ENCODE results near the gene FLT1.

Gene FLT1

DNA sequence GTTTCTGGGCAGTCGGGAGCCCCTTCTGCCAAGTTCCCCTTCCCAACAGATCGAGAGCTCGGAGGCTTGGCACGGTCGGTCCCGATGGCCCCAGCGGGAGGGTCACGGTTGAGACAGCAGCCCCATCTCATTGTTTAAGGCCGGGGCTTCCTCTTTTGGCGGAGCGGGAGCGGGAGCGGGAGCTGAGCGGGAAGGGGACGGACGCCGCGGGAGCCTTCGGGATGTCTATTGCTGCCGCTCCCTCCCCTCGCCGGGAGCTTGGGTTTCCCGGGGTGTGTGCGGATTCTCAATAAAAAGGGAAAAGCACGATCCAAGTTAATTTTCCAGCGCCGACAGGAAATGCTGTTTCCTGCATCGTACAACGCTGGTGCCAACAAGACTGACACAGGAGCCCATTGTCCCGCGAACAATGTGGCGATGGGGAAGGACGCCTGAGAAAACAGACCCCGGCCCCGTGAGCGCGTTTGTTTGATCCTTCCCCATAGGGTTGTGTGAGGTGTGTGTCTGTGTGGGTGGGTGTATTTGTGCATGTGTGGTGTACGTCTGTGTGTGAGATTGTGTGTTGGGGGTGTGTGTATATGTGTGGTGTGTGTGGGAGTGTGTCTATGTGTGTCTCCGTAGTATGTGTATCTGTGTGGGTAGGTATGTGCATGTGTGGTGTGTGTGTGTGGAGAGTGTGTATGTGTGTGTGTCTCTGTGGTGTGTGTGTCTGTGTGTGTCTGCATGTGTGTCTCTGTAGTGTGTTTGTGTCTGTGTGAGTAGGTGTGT is 36.3 kb upstream of the FLT1 start (continued):
- TF ChIP-seq, protein P1, sequence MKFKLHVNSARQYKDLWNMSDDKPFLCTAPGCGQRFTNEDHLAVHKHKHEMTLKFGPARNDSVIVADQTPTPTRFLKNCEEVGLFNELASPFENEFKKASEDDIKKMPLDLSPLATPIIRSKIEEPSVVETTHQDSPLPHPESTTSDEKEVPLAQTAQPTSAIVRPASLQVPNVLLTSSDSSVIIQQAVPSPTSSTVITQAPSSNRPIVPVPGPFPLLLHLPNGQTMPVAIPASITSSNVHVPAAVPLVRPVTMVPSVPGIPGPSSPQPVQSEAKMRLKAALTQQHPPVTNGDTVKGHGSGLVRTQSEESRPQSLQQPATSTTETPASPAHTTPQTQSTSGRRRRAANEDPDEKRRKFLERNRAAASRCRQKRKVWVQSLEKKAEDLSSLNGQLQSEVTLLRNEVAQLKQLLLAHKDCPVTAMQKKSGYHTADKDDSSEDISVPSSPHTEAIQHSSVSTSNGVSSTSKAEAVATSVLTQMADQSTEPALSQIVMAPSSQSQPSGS (tag by site-specific recombination; IDR thresholded peaks at IDR 0.05; ENCODE audit: low read depth), result no peak
- TF ChIP-seq ZNF610 (tag by site-specific recombination; IDR thresholded peaks at IDR 0.05; ENCODE audit: borderline replicate concordance), result peak; percentile 42; the same call in 1 of the 2 replicates
- TF ChIP-seq ZNF324 (tag by site-specific recombination; IDR thresholded peaks at IDR 0.05), result no peak
- no peak; the same call in 1 of the 2 replicates for TF ChIP-seq ZNF114 (tag by site-specific recombination; IDR thresholded peaks at IDR 0.05)
- TF ChIP-seq ZNF132 (tag by site-specific recombination; IDR thresholded peaks at IDR 0.05; ENCODE audit: borderline replicate concordance), result no peak
- no peak for TF ChIP-seq ZNF391 (tag by site-specific recombination; IDR thresholded peaks at IDR 0.05; ENCODE audit: borderline replicate concordance, low read depth)
- 0 out of 2 replicates have a peak, but pooled peaks have one; percentile 33 for TF ChIP-seq ZNF133 (tag by site-specific recombination; IDR thresholded peaks at IDR 0.05)
- TF ChIP-seq ZNF777 (tag by site-specific recombination; IDR thresholded peaks at IDR 0.05; ENCODE audit: borderline replicate concordance), result no peak
- no peak for TF ChIP-seq ZNF658 (tag by site-specific recombination; IDR thresholded peaks at IDR 0.05)
- TF ChIP-seq GFI1B (tag by site-specific recombination; IDR thresholded peaks at IDR 0.05), result no peak
- TF ChIP-seq KLF10 (tag by site-specific recombination; IDR thresholded peaks at IDR 0.05), result no peak
- TF ChIP-seq ZNF138 (tag by site-specific recombination; IDR thresholded peaks at IDR 0.05; ENCODE audit: borderline replicate concordance), result no peak
- TF ChIP-seq ZNF433 (tag by site-specific recombination; IDR thresholded peaks at IDR 0.05; ENCODE audit: low read depth), result no peak
- TF ChIP-seq, protein P2, sequence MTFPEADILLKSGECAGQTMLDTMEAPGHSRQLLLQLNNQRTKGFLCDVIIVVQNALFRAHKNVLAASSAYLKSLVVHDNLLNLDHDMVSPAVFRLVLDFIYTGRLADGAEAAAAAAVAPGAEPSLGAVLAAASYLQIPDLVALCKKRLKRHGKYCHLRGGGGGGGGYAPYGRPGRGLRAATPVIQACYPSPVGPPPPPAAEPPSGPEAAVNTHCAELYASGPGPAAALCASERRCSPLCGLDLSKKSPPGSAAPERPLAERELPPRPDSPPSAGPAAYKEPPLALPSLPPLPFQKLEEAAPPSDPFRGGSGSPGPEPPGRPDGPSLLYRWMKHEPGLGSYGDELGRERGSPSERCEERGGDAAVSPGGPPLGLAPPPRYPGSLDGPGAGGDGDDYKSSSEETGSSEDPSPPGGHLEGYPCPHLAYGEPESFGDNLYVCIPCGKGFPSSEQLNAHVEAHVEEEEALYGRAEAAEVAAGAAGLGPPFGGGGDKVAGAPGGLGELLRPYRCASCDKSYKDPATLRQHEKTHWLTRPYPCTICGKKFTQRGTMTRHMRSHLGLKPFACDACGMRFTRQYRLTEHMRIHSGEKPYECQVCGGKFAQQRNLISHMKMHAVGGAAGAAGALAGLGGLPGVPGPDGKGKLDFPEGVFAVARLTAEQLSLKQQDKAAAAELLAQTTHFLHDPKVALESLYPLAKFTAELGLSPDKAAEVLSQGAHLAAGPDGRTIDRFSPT (tag by site-specific recombination; IDR thresholded peaks at IDR 0.05), result no peak
- TF ChIP-seq ZNF791 (tag by site-specific recombination; IDR thresholded peaks at IDR 0.05), result no peak
- no peak for TF ChIP-seq ZXDB (tag by site-specific recombination; IDR thresholded peaks at IDR 0.05)
- TF ChIP-seq ZNF624 (tag by site-specific recombination; IDR thresholded peaks at IDR 0.05), result no peak
- TF ChIP-seq ZNF223 (tag by site-specific recombination; IDR thresholded peaks at IDR 0.05), result no peak
- TF ChIP-seq, protein P3, sequence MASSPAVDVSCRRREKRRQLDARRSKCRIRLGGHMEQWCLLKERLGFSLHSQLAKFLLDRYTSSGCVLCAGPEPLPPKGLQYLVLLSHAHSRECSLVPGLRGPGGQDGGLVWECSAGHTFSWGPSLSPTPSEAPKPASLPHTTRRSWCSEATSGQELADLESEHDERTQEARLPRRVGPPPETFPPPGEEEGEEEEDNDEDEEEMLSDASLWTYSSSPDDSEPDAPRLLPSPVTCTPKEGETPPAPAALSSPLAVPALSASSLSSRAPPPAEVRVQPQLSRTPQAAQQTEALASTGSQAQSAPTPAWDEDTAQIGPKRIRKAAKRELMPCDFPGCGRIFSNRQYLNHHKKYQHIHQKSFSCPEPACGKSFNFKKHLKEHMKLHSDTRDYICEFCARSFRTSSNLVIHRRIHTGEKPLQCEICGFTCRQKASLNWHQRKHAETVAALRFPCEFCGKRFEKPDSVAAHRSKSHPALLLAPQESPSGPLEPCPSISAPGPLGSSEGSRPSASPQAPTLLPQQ (tag by site-specific recombination; IDR thresholded peaks at IDR 0.05), result no peak

DNA sequence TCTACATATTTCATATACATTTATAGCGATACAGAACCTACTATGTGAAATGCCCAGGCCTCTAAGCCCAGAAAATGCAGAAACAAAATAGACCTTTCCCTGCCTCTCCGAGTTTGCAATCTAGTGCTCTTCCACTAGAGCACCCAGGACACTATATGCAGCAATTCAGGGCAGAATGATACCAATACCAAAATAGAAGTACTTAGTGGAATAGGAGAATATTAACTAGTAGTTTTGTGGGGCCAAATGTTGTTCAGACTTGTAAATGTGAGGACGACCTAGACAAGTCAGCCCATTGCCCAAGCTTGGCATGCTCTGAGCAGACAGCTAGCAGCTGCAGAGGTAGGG is 35.8 kb upstream of the FLT1 start:
- no peaks in the 10 kb centered on the region for H3K36me3 ChIP-seq (ENCODE audit: control insufficient read depth in 2 of 2, insufficient read depth in 1 of 2, low read length in 2 of 2)
- H3K4me3 ChIP-seq (ENCODE audit: low read depth, low read length), result peak overlapping the region; percentile 16
- H3K4me1 ChIP-seq (ENCODE audit: control insufficient read depth, insufficient read depth, low read length), result no peaks in the 10 kb centered on the region
- no peaks in the 10 kb centered on the region for H3K9me3 ChIP-seq (ENCODE audit: control insufficient read depth, insufficient read depth, low read depth, low read length)
- CTCF ChIA-PET, result no interaction called here
- no peak overlapping the region for H3K27ac ChIP-seq (ENCODE audit: extremely low read depth, low read depth, low read length)
- peak; percentile 93 for TF ChIP-seq MYNN (tag by site-specific recombination; IDR thresholded peaks at IDR 0.05; ENCODE audit: borderline replicate concordance)
- TF ChIP-seq ZNF623 (tag by site-specific recombination; IDR thresholded peaks at IDR 0.05), result no peak
- TF ChIP-seq ZNF433 (tag by site-specific recombination; IDR thresholded peaks at IDR 0.05; ENCODE audit: low read depth), result no peak
- TF ChIP-seq ZNF354C (tag by site-specific recombination; IDR thresholded peaks at IDR 0.05; ENCODE audit: borderline replicate concordance, low read depth), result no peak
- no peak for TF ChIP-seq ZNF792 (tag by site-specific recombination; IDR thresholded peaks at IDR 0.05)
- TF ChIP-seq ZBTB21 (tag by site-specific recombination; IDR thresholded peaks at IDR 0.05), result no peak
- TF ChIP-seq ZNF548 (tag by site-specific recombination; IDR thresholded peaks at IDR 0.05), result no peak
- POLR2A ChIA-PET, result no interaction called here
